ENCODE results near the gene OBP2A. TPM values are rescaled to one million over a fixed set of nuclear protein-coding genes. Genes with fewer than 3 reads are reported as not detected.

OBP2A gene
- total and polyA plus RNA-seq, 2 experiments from 2014 or later, result not detected

- Histone ChIP-seq H3K27me3 (no peaks in the 10 kb centered on the region), H3K9me3 (ENCODE audit: low read depth) (no peaks in the 10 kb centered on the region), H3K4me3 (no peak overlapping the region), H3K36me3 (peaks cover 11% of the 10 kb centered on the region), H3K27ac (no peak overlapping the region), H3K4me1 (ENCODE audit: low read depth) (peaks cover 7% of the 10 kb centered on the region)
- peak; percentile 75 to 79 for DNase-seq (ENCODE audit: low read depth in 1 of 2, low spot score in 1 of 2)
- TF ChIP-seq CTCF (IDR thresholded peaks at IDR 0.05; ENCODE audit: low read depth, low read length), result peak; percentile 74
These were observed 41.4 kb upstream of the OBP2A start for GRCh38 chr9:135504262-135505243.

GRCh38 chr9:135505406-135506187 is 40.3 kb upstream of the OBP2A start:
- Histone ChIP-seq H3K4me1 (ENCODE audit: low read depth) (peaks cover 7% of the 10 kb centered on the region), H3K27me3 (no peaks in the 10 kb centered on the region), H3K27ac (no peak overlapping the region), H3K4me3 (no peak overlapping the region), H3K36me3 (peaks cover 11% of the 10 kb centered on the region), H3K9me3 (ENCODE audit: low read depth) (no peaks in the 10 kb centered on the region)
- DNase-seq (ENCODE audit: low read depth in 1 of 2, low spot score in 1 of 2), result no peak
- TF ChIP-seq CTCF (IDR thresholded peaks at IDR 0.05; ENCODE audit: low read depth, low read length), result no peak

GRCh38 chr9:135506327-135507103 is 39.4 kb upstream of the OBP2A start:
- peaks cover 3% of the 10 kb centered on the region for H3K4me1 ChIP-seq (ENCODE audit: low read depth)
- H3K4me3 ChIP-seq, result no peak overlapping the region
- H3K27ac ChIP-seq, result no peak overlapping the region
- no peak for TF ChIP-seq CTCF (IDR thresholded peaks at IDR 0.05; ENCODE audit: low read depth, low read length)
- H3K27me3 ChIP-seq, result no peaks in the 10 kb centered on the region
- no peaks in the 10 kb centered on the region for H3K9me3 ChIP-seq (ENCODE audit: low read depth)
- peaks cover 11% of the 10 kb centered on the region for H3K36me3 ChIP-seq
- peak in 1 of 2 donors; percentile 61 for DNase-seq (ENCODE audit: low read depth in 1 of 2, low spot score in 1 of 2)

- no peaks in the 10 kb centered on the region for H3K4me1 ChIP-seq (ENCODE audit: low read depth)
- no peaks in the 10 kb centered on the region for H3K9me3 ChIP-seq (ENCODE audit: low read depth)
- no peaks in the 10 kb centered on the region for H3K27me3 ChIP-seq
- H3K27ac ChIP-seq, result no peak overlapping the region
- peaks cover 11% of the 10 kb centered on the region for H3K36me3 ChIP-seq
- DNase-seq (ENCODE audit: low read depth in 1 of 2, low spot score in 1 of 2), result no peak
- TF ChIP-seq CTCF (IDR thresholded peaks at IDR 0.05; ENCODE audit: low read depth, low read length), result no peak
- H3K4me3 ChIP-seq, result no peak overlapping the region
These were observed 38.6 kb upstream of the OBP2A start for GRCh38 chr9:135507104-135508035.

Data from cardiac muscle cell (in vitro differentiated cells and primary cell).